Ishikawa (cell line): ENCODE results near the gene BMP8A.

Experiments used
- CEBPB ChIP-seq: IDR thresholded peaks from 2 replicates; pipeline ENCODE4 v1.6.1; 2012
- CREB1 ChIP-seq: IDR thresholded peaks from 2 replicates; pipeline ENCODE4 v1.6.1; 2012; ENCODE audit warnings: low read depth
- EGR1 ChIP-seq: IDR thresholded peaks from 2 replicates; pipeline ENCODE4 v1.6.1; 2012
- EP300 ChIP-seq: IDR thresholded peaks from 2 replicates; pipeline ENCODE4 v1.6.1; 2012; ENCODE audit warnings: borderline replicate concordance
- FOXM1 ChIP-seq: IDR thresholded peaks from 2 replicates; pipeline ENCODE4 v1.6.1; 2012; ENCODE audit warnings: low read depth, borderline replicate concordance
- MAX ChIP-seq: IDR thresholded peaks from 2 replicates; pipeline ENCODE4 v1.6.1; 2012
- NFIC ChIP-seq: IDR thresholded peaks from 2 replicates; pipeline ENCODE4 v1.6.1; 2012
- RAD21 ChIP-seq: IDR thresholded peaks from 2 replicates; pipeline ENCODE4 v1.6.1; 2012; ENCODE audit warnings: low read depth
- REST ChIP-seq: IDR thresholded peaks from 2 replicates; pipeline ENCODE4 v1.6.1; 2012; ENCODE audit warnings: low read depth, mild to moderate bottlenecking
- TAF1 ChIP-seq: IDR thresholded peaks from 2 replicates; pipeline ENCODE4 v1.6.1; 2012; ENCODE audit warnings: low read depth, mild to moderate bottlenecking
- TCF12 ChIP-seq: IDR thresholded peaks from 2 replicates; pipeline ENCODE4 v1.6.1; 2012; ENCODE audit warnings: low read depth
- TEAD4 ChIP-seq: IDR thresholded peaks from 2 replicates; pipeline ENCODE4 v1.6.1; 2012
- USF1 ChIP-seq: IDR thresholded peaks from 2 replicates; pipeline ENCODE4 v1.6.1; 2012
- YY1 ChIP-seq: IDR thresholded peaks from 2 replicates; pipeline ENCODE4 v1.6.1; 2012; ENCODE audit warnings: low read depth
- ZBTB7A ChIP-seq: IDR thresholded peaks from 2 replicates; pipeline ENCODE4 v1.6.1; 2012; ENCODE audit warnings: low read depth

BMP8A gene

GRCh38 chr1:39450956-39451606, 40.4 kb upstream of the BMP8A start:
- TF ChIP-seq FOXM1 (no peak), CREB1 (no peak), ZBTB7A (no peak), TCF12 (no peak), CEBPB (no peak), TEAD4 (no peak), NFIC (no peak), RAD21 (no peak), EP300 (no peak), REST (no peak)

GRCh38 chr1:39452081-39452480, 39.4 kb upstream of the BMP8A start:
- TF ChIP-seq TCF12 (no peak), YY1 (no peak), FOXM1 (no peak), REST (no peak), CEBPB (no peak), ZBTB7A (no peak), NFIC (no peak), TEAD4 (no peak), USF1 (no peak), CREB1 (no peak), RAD21 (no peak), EP300 (no peak), TAF1 (no peak), EGR1 (no peak), MAX (no peak)

GRCh38 chr1:39452540-39452939, 38.9 kb upstream of the BMP8A start:
- TF ChIP-seq REST (no peak), USF1 (no peak), TAF1 (no peak), YY1 (no peak), EGR1 (no peak), FOXM1 (no peak), NFIC (no peak), CEBPB (no peak), ZBTB7A (no peak)

GRCh38 chr1:39453603-39454002, 37.8 kb upstream of the BMP8A start:
- peak; percentile 38; the same call in 1 of the 2 replicates for TF ChIP-seq CEBPB
- no peak for TF ChIP-seq YY1

- TF ChIP-seq EGR1, result no peak
- TF ChIP-seq CREB1, result no peak
- TF ChIP-seq YY1, result no peak
- no peak for TF ChIP-seq USF1
- no peak for TF ChIP-seq TAF1
- TF ChIP-seq RAD21, result no peak
- TF ChIP-seq ZBTB7A, result no peak
- no peak for TF ChIP-seq TCF12
- no peak for TF ChIP-seq NFIC
- no peak for TF ChIP-seq TEAD4
- TF ChIP-seq REST, result no peak
- TF ChIP-seq EP300, result no peak
- no peak for TF ChIP-seq CEBPB
- TF ChIP-seq FOXM1, result no peak
- TF ChIP-seq MAX, result no peak
Measured at GRCh38 chr1:39458991-39459390, 32.4 kb upstream of the BMP8A start.
